GF-D8 (cell line): Measurements from ENCODE around the gene PKN2.
"Not testable (repeated sequence)": the region's sequence is repeated elsewhere in the genome, so short reads cannot be mapped to it uniquely, and the experiment has no call there.

Experiments
- DNase-seq: peaks from one replicate; lab custom pipeline; 2025; lab: John Stamatoyannopoulos, UW

Gene PKN2

GRCh38 chr1:88880717-88881116 lies 196.6 kb downstream of the PKN2 start:
- DNase-seq: not testable (repeated sequence)

- no peak for DNase-seq
These were observed 199.1 kb downstream of the PKN2 start for GRCh38 chr1:88883156-88883555.
